ENCODE results near the gene MORN1.

MORN1 gene

GRCh38 chr1:2275796-2276536, 115.4 kb downstream of the MORN1 start:
- no peak for DNase-seq (ENCODE audit: low read depth, low spot score)

- no peak for DNase-seq (ENCODE audit: low read depth, low spot score)
Measured at GRCh38 chr1:2274929-2275475, 116.4 kb downstream of the MORN1 start.

- no peak for DNase-seq (ENCODE audit: low read depth, low spot score)
Measured at GRCh38 chr1:2274231-2274928, 117.0 kb downstream of the MORN1 start.

GRCh38 chr1:2273401-2274090, 117.8 kb downstream of the MORN1 start:
- no peak for DNase-seq (ENCODE audit: low read depth, low spot score)

GRCh38 chr1:2272686-2273400, 118.5 kb downstream of the MORN1 start:
- DNase-seq (ENCODE audit: low read depth, low spot score) = no peak

GRCh38 chr1:2271841-2272655, 119.3 kb downstream of the MORN1 start:
- DNase-seq (ENCODE audit: low read depth, low spot score) = no peak

Data from brain pericyte (primary cell).